PC-9 (cell line): Measurements from ENCODE around the gene SELENOW.

Source experiments
- EZH2 ChIP-seq: fragments of 200-600 bp; sonication (generic); IDR thresholded peaks from 2 replicates; pipeline ENCODE4 v1.8.0; 2017; ENCODE audit warnings: antibody characterized with exemption, low read depth
- TF ChIP-seq, protein P1 (sequence below): fragments of 200-600 bp; sonication (generic); conservative IDR thresholded peaks from 2 replicates; pipeline ENCODE4 v1.6.1; 2017; ENCODE audit warnings: mixed run types, antibody characterized with exemption, mild to moderate bottlenecking, moderate library complexity

- TF ChIP-seq, protein P1, sequence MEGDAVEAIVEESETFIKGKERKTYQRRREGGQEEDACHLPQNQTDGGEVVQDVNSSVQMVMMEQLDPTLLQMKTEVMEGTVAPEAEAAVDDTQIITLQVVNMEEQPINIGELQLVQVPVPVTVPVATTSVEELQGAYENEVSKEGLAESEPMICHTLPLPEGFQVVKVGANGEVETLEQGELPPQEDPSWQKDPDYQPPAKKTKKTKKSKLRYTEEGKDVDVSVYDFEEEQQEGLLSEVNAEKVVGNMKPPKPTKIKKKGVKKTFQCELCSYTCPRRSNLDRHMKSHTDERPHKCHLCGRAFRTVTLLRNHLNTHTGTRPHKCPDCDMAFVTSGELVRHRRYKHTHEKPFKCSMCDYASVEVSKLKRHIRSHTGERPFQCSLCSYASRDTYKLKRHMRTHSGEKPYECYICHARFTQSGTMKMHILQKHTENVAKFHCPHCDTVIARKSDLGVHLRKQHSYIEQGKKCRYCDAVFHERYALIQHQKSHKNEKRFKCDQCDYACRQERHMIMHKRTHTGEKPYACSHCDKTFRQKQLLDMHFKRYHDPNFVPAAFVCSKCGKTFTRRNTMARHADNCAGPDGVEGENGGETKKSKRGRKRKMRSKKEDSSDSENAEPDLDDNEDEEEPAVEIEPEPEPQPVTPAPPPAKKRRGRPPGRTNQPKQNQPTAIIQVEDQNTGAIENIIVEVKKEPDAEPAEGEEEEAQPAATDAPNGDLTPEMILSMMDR, result no peak
- no peak for TF ChIP-seq EZH2
Measured at GRCh38 chr19:47769534-47769933, 9.0 kb upstream of the SELENOW start.
